Measurements from ENCODE around the gene IFT52.

DNA sequence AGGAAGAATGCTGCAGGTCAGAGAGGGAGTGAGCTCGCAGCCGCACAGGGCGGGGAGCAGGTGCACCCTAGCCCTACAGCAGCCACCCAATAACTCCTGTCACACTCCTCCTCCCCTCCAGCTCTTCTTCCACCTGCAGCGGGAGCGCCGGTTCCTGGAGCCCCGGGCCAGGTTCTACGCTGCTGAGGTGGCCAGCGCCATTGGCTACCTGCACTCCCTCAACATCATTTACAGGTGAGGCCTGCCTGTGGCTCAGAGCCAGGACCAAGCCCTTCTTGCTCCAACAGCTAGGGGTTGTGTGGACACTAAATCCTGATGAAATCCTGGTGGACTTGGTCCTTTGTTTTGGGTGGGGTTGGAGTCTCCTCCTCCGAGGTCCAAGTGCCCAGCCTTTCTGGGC is 20.2 kb upstream of the IFT52 start:
- TF ChIP-seq POLR2AphosphoS5 (IDR thresholded peaks at IDR 0.05; ENCODE audit: borderline replicate concordance, low read depth, low read length) (no peak), EZH2 (IDR thresholded peaks at IDR 0.05) (no peak), FOXP2 (optimal IDR thresholded peaks at IDR 0.05; ENCODE audit: control extremely low read depth, extremely low read length, insufficient read depth) (no peak)

Measured in SK-N-MC (cell line).